ENCODE data around the gene CLEC16A. TPM values are rescaled to one million over a fixed set of nuclear protein-coding genes. Genes with fewer than 3 reads are reported as not detected.

Gene CLEC16A
- total RNA-seq, 2 experiments from 2014 or later = 25.5 to 26.7 TPM

- Mint-ChIP-seq H3K36me3 (peaks cover 19% of the 10 kb centered on the region), H3K27ac (peak overlapping the region; percentile 88), H3K27me3 (no peaks in the 10 kb centered on the region), H3K9me3 (peaks cover 14% of the 10 kb centered on the region), H3K4me1 (ENCODE audit: low read depth) (peaks cover 71% of the 10 kb centered on the region), H3K4me3 (peak overlapping the region; percentile 60)
- ChIA-PET POLR2A (interaction anchor here (1.0 to 2.9 kb wide), 6 partner anchors 12 to 147 kb away, joined by 5 to 18 read pairs (median 9); no protein-coding TSS in a partner anchor), CTCF (interaction anchor here (1.4 to 2.2 kb wide), 2 partner anchors 62 to 148 kb away, joined by 3 to 14 read pairs; no protein-coding TSS in a partner anchor)
- no peak for DNase-seq
- intact Hi-C loops (cut with micrococcal nuclease) = loop anchor here (5.0 kb wide), 1 partner anchor 35 kb away; no protein-coding TSS in a partner anchor
These were observed 167.7 kb downstream of the CLEC16A start for GRCh38 chr16:11111856-11112634.

- no peaks in the 10 kb centered on the region for H3K27me3 Mint-ChIP-seq
- H3K27ac Mint-ChIP-seq = peak overlapping the region; percentile 88
- H3K4me1 Mint-ChIP-seq (ENCODE audit: low read depth) = peaks cover 74% of the 10 kb centered on the region
- peak overlapping the region; percentile 60 for H3K4me3 Mint-ChIP-seq
- peaks cover 14% of the 10 kb centered on the region for H3K9me3 Mint-ChIP-seq
- ChIA-PET CTCF (interaction anchor here (0.6 to 2.2 kb wide), 6 partner anchors 8 to 149 kb away, joined by 3 to 14 read pairs (median 3); no protein-coding TSS in a partner anchor), POLR2A (interaction anchor here (0.7 to 2.9 kb wide), 12 partner anchors 8 to 242 kb away, joined by 3 to 18 read pairs (median 8); partner anchors contain the start of gene SOCS1)
- peaks cover 21% of the 10 kb centered on the region for H3K36me3 Mint-ChIP-seq
- no peak for DNase-seq
- intact Hi-C loops (cut with micrococcal nuclease) = loop anchor here (5.0 kb wide), 1 partner anchor 36 kb away; no protein-coding TSS in a partner anchor
These were observed 168.5 kb downstream of the CLEC16A start for GRCh38 chr16:11112723-11113348.

- Mint-ChIP-seq H3K36me3 (peaks cover 24% of the 10 kb centered on the region), H3K9me3 (peaks cover 14% of the 10 kb centered on the region), H3K4me3 (peak overlapping the region; percentile 60), H3K27ac (peak overlapping the region; percentile 88), H3K27me3 (no peaks in the 10 kb centered on the region), H3K4me1 (ENCODE audit: low read depth) (peaks cover 73% of the 10 kb centered on the region)
- intact Hi-C loops (cut with micrococcal nuclease) = loop anchor here (1.0 to 5.0 kb wide), 5 partner anchors 9 to 110 kb away; no protein-coding TSS in a partner anchor
- CTCF ChIA-PET = interaction anchor here (0.9 to 1.1 kb wide), 5 partner anchors 15 to 150 kb away, joined by 3 to 9 read pairs (median 5); partner anchors contain the start of gene SOCS1
- POLR2A ChIA-PET = interaction anchor here (0.6 to 2.9 kb wide), 9 partner anchors 9 to 150 kb away, joined by 3 to 18 read pairs (median 8); no protein-coding TSS in a partner anchor
- DNase-seq = peak; percentile 71
These were observed 170.2 kb downstream of the CLEC16A start for GRCh38 chr16:11114366-11115164.

- no peak for DNase-seq
- ChIA-PET POLR2A (no interaction called here), CTCF (no interaction called here)
- H3K27me3 Mint-ChIP-seq = no peaks in the 10 kb centered on the region
- no peaks in the 10 kb centered on the region for H3K9me3 Mint-ChIP-seq
- H3K27ac Mint-ChIP-seq = no peak overlapping the region
- intact Hi-C loops (cut with micrococcal nuclease) = no loop called here
- peaks cover 54% of the 10 kb centered on the region for H3K4me1 Mint-ChIP-seq (ENCODE audit: low read depth)
- peaks cover 15% of the 10 kb centered on the region for H3K36me3 Mint-ChIP-seq
- H3K4me3 Mint-ChIP-seq = no peak overlapping the region
These were observed 173.3 kb downstream of the CLEC16A start for GRCh38 chr16:11117576-11118211.

- ChIA-PET POLR2A (no interaction called here), CTCF (no interaction called here)
- Mint-ChIP-seq H3K36me3 (peaks cover 18% of the 10 kb centered on the region), H3K4me1 (ENCODE audit: low read depth) (peaks cover 46% of the 10 kb centered on the region), H3K9me3 (no peaks in the 10 kb centered on the region), H3K4me3 (no peak overlapping the region), H3K27ac (no peak overlapping the region), H3K27me3 (no peaks in the 10 kb centered on the region)
- DNase-seq = no peak
- intact Hi-C loops (cut with micrococcal nuclease) = no loop called here
These were observed 174.1 kb downstream of the CLEC16A start for GRCh38 chr16:11118479-11118878.

- CTCF ChIA-PET = interaction anchor here (0.6 to 1.4 kb wide), 3 partner anchors 16 to 167 kb away, joined by 3 read pairs; no protein-coding TSS in a partner anchor
- H3K27me3 Mint-ChIP-seq = no peaks in the 10 kb centered on the region
- no peaks in the 10 kb centered on the region for H3K9me3 Mint-ChIP-seq
- DNase-seq = no peak
- no peak overlapping the region for H3K4me3 Mint-ChIP-seq
- H3K27ac Mint-ChIP-seq = no peak overlapping the region
- intact Hi-C loops (cut with micrococcal nuclease) = no loop called here
- POLR2A ChIA-PET = interaction anchor here (0.9 kb wide), 1 partner anchor 142 kb away, joined by 3 read pairs; no protein-coding TSS in a partner anchor
- peaks cover 30% of the 10 kb centered on the region for H3K36me3 Mint-ChIP-seq
- peaks cover 24% of the 10 kb centered on the region for H3K4me1 Mint-ChIP-seq (ENCODE audit: low read depth)
These were observed 176.8 kb downstream of the CLEC16A start for GRCh38 chr16:11121083-11121608.

- peaks cover 20% of the 10 kb centered on the region for H3K4me1 Mint-ChIP-seq (ENCODE audit: low read depth)
- DNase-seq = no peak
- intact Hi-C loops (cut with micrococcal nuclease) = no loop called here
- H3K4me3 Mint-ChIP-seq = no peak overlapping the region
- H3K27ac Mint-ChIP-seq = no peak overlapping the region
- CTCF ChIA-PET = interaction anchor here (0.6 to 0.8 kb wide), 2 partner anchors 16 to 168 kb away, joined by 3 read pairs; no protein-coding TSS in a partner anchor
- H3K36me3 Mint-ChIP-seq = peaks cover 33% of the 10 kb centered on the region
- no peaks in the 10 kb centered on the region for H3K9me3 Mint-ChIP-seq
- POLR2A ChIA-PET = no interaction called here
- H3K27me3 Mint-ChIP-seq = no peaks in the 10 kb centered on the region
These were observed 177.7 kb downstream of the CLEC16A start for GRCh38 chr16:11121914-11122692.

GRCh38 chr16:11123666-11124065 is 179.3 kb downstream of the CLEC16A start:
- Mint-ChIP-seq H3K4me3 (no peak overlapping the region), H3K27ac (no peak overlapping the region), H3K4me1 (ENCODE audit: low read depth) (peaks cover 18% of the 10 kb centered on the region), H3K9me3 (no peaks in the 10 kb centered on the region), H3K36me3 (peaks cover 33% of the 10 kb centered on the region), H3K27me3 (no peaks in the 10 kb centered on the region)
- intact Hi-C loops (cut with micrococcal nuclease) = no loop called here
- POLR2A ChIA-PET = no interaction called here
- CTCF ChIA-PET = no interaction called here
- no peak for DNase-seq

GRCh38 chr16:11125936-11126335 is 181.6 kb downstream of the CLEC16A start:
- Mint-ChIP-seq H3K4me3 (no peak overlapping the region), H3K27ac (no peak overlapping the region), H3K9me3 (no peaks in the 10 kb centered on the region), H3K4me1 (ENCODE audit: low read depth) (peaks cover 34% of the 10 kb centered on the region), H3K36me3 (peaks cover 37% of the 10 kb centered on the region), H3K27me3 (no peaks in the 10 kb centered on the region)
- intact Hi-C loops (cut with micrococcal nuclease) = no loop called here
- DNase-seq = no peak
- CTCF ChIA-PET = no interaction called here
- POLR2A ChIA-PET = no interaction called here

GRCh38 chr16:11126399-11127054 is 182.2 kb downstream of the CLEC16A start:
- H3K27me3 Mint-ChIP-seq = no peaks in the 10 kb centered on the region
- peak overlapping the region; percentile 31 for H3K27ac Mint-ChIP-seq
- intact Hi-C loops (cut with micrococcal nuclease) = no loop called here
- POLR2A ChIA-PET = no interaction called here
- no peak overlapping the region for H3K4me3 Mint-ChIP-seq
- DNase-seq = no peak
- CTCF ChIA-PET = no interaction called here
- peaks cover 35% of the 10 kb centered on the region for H3K4me1 Mint-ChIP-seq (ENCODE audit: low read depth)
- H3K36me3 Mint-ChIP-seq = peaks cover 37% of the 10 kb centered on the region
- no peaks in the 10 kb centered on the region for H3K9me3 Mint-ChIP-seq

Data from activated CD4-positive, alpha-beta memory T cell treated with anti-CD3 and anti-CD28 coated beads for 36 hours (primary cell).